ENCODE results near the gene MAGI2. TPM values are rescaled to one million over a fixed set of nuclear protein-coding genes. Genes with fewer than 3 reads are reported as not detected.

Gene MAGI2
- total RNA-seq, 2 donors from 2014 or later, result 18.3 to 31.8 TPM

- no peaks in the 10 kb centered on the region for H3K27me3 ChIP-seq (replicated peaks; ENCODE audit: insufficient read depth)
- no peak for TF ChIP-seq CTCF (IDR thresholded peaks at IDR 0.05)
- ATAC-seq (ENCODE audit: insufficient number of reproducible peaks, low FRiP score, low read depth), result no peak
Measured at GRCh38 chr7:77979219-77979618, 1474.2 kb downstream of the MAGI2 start.

GRCh38 chr7:77975672-77976480 is 1477.6 kb downstream of the MAGI2 start:
- Histone ChIP-seq H3K4me3 (no peak overlapping the region), H3K27me3 (replicated peaks; ENCODE audit: insufficient read depth) (no peaks in the 10 kb centered on the region), H3K27ac (no peak overlapping the region), H3K36me3 (no peaks in the 10 kb centered on the region), H3K9me3 (no peaks in the 10 kb centered on the region), H3K4me1 (ENCODE audit: control insufficient read depth in 1 of 2, low read depth in 2 of 2) (no peaks in the 10 kb centered on the region)
- ATAC-seq (ENCODE audit: insufficient number of reproducible peaks, low FRiP score, low read depth) (no peak), DNase-seq (ENCODE audit: low spot score) (no peak)
- TF ChIP-seq CTCF (IDR thresholded peaks at IDR 0.05), result no peak

More at GRCh38 chr7:77979219-77979618, 1474.2 kb downstream of the MAGI2 start:
- no peaks in the 10 kb centered on the region for H3K36me3 ChIP-seq
- no peaks in the 10 kb centered on the region for H3K9me3 ChIP-seq
- no peaks in the 10 kb centered on the region for H3K4me1 ChIP-seq (ENCODE audit: control insufficient read depth in 1 of 2, low read depth in 2 of 2)
- no peak for DNase-seq (ENCODE audit: low spot score)
- H3K27ac ChIP-seq, result no peak overlapping the region
- no peak overlapping the region for H3K4me3 ChIP-seq

- Histone ChIP-seq H3K4me1 (ENCODE audit: control insufficient read depth in 1 of 2, low read depth in 2 of 2) (no peaks in the 10 kb centered on the region), H3K9me3 (no peaks in the 10 kb centered on the region), H3K4me3 (no peak overlapping the region), H3K27ac (no peak overlapping the region), H3K36me3 (no peaks in the 10 kb centered on the region), H3K27me3 (replicated peaks; ENCODE audit: insufficient read depth) (no peaks in the 10 kb centered on the region)
- DNase-seq (ENCODE audit: low spot score) (no peak), ATAC-seq (ENCODE audit: insufficient number of reproducible peaks, low FRiP score, low read depth) (no peak)
- no peak for TF ChIP-seq CTCF (IDR thresholded peaks at IDR 0.05)
Measured at GRCh38 chr7:77971726-77972125, 1481.7 kb downstream of the MAGI2 start.

- no peak for TF ChIP-seq CTCF (IDR thresholded peaks at IDR 0.05)
- Histone ChIP-seq H3K4me1 (ENCODE audit: control insufficient read depth in 1 of 2, low read depth in 2 of 2) (no peaks in the 10 kb centered on the region), H3K36me3 (no peaks in the 10 kb centered on the region), H3K27ac (no peak overlapping the region), H3K27me3 (replicated peaks; ENCODE audit: insufficient read depth) (no peaks in the 10 kb centered on the region), H3K9me3 (no peaks in the 10 kb centered on the region), H3K4me3 (no peak overlapping the region)
- DNase-seq (ENCODE audit: low spot score), result no peak
- ATAC-seq (ENCODE audit: insufficient number of reproducible peaks, low FRiP score, low read depth), result no peak
Measured at GRCh38 chr7:77967429-77967828, 1486.0 kb downstream of the MAGI2 start.
